NCI-H1436 (cell line): ENCODE data around the gene RNF227.
"Not testable (repeated sequence)": the region's sequence is repeated elsewhere in the genome, so short reads cannot be mapped to it uniquely, and the experiment has no call there.

ENCODE experiments used
- DNase-seq: peaks from one replicate; lab custom pipeline; 2025; lab: John Stamatoyannopoulos, UW

The RNF227 gene

DNA sequence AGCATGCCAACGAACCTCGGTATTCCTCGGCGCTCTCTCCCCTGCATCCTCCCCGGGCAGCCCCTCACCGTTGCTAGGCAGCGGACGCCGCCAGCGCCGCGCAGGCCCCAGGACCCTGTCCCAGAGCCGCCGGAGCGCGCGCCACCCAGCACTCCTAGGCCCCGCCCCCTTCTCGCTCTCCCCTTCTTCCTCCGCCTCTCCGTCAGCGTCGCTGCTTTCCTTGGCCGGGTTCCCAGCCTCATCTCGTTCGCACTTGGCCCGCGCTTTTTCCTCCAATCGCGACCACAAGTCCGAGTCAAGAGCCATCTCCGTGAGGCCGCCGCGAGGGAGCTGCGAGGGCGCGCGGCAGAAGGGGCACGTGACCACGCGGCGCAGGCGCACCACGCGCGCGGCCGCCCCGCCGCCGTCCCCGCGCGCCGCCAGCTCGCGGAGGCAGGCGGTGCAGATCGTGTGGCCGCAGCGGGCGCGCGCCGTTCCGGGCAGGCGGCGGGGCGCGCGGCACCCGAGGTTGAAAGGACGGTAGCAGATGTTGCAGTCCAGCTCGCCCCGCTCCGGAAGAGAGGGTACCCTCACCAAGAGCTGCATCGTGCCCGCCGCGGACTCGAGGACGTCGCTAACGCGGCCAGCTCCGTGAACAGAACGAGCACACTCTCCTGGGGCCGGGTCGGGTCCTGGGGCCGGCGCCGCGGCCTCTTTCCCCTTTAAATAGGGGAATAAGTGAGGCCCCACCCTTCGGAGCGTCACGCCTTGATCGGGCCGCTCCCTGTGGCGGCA, at the start of gene RNF227:
Gene RNF227, minus strand, starts transcription at position 679 of the 774 bp plus-strand sequence. Its CDS starts 94 bp downstream, at position 585.
- peak; percentile 96 for DNase-seq

DNA sequence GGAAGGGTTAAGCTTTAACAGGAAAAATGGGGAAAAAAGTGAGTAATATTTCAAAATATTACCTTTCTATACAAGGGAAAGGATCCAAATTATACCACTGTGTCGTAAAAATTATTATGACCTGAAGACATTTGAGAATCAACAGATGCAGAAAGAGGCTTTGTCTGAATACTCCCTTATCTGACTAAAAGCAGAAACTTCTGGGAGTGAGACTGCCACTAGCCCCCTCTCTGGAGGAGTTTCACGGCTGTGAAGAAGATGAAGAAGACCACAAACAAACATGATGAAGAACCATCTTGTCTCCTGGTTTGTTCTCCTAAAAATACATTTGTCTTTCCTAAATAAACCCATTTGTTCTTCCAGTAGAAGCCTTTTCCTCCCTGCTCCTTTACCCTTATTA, 45.3 kb upstream of the RNF227 start:
- no peak for DNase-seq

DNA sequence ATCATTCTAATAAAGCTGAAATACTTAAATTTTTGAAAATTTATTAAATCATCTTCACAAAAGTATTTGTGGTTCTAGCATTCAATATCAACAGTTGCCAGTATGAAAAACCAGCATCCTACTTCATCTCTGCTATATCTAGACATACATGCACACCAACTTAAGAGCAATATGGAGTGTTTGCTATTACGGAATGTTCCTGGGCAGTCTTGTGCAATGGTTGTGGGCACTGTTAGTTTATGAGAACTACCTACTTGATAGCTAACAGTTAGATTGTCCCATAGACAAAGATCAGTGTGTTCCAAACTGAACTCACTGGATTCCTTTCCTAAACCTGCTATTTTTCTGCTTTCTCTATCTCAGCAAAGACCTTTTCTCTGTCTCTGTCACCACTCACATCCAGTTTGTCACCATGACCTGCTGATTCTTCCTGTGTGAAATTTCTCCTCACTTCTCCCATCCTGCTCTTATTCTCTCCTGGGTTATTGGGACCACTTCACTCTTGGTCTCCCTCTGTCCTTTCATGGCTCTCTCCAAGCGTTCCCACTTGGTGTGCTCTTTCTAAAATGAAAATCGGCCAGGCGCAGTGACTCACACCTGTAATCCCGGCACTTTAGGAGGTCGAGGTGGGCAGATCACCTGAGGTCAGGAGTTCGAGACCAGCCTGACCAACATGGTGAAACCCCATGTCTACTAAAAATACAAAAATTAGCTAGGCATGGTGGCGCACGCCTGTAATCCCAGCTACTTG, 43.6 kb upstream of the RNF227 start:
- no peak for DNase-seq

DNA sequence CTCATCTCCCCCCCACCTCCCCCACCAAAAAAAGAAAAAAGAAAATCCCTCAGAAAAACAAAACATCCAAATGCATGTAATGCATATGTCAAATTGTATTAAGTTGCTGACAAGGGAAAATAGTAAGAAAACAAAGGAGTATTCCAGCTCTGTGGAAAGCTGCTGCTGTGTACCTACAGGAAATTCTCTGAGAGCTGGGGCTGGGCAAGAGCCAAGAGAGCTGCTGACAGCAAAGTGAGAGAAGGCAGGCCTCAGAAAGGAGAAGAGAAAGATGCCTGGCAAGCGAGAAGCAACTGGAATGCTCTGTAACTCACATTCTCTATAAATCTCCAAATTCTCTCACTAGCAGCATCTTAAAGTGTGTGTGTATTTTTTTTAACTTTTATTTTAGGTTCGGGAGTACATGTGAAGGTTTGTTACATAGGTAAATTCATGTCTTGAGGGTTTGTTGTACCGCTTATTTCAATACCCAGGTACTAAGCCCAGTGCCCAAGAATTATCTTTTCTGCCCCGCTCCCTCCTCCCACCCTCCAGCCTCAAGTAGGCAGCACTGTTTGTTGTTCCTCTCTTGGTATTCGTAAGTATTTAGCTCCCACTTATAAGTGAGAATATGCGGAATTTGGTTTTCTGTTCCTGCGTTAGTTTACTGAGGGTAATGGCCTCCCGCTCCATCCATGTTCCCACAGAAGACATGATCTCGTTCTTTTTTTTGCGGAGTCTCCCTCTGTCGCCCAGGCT, 40.3 kb upstream of the RNF227 start:
- no peak for DNase-seq

DNA sequence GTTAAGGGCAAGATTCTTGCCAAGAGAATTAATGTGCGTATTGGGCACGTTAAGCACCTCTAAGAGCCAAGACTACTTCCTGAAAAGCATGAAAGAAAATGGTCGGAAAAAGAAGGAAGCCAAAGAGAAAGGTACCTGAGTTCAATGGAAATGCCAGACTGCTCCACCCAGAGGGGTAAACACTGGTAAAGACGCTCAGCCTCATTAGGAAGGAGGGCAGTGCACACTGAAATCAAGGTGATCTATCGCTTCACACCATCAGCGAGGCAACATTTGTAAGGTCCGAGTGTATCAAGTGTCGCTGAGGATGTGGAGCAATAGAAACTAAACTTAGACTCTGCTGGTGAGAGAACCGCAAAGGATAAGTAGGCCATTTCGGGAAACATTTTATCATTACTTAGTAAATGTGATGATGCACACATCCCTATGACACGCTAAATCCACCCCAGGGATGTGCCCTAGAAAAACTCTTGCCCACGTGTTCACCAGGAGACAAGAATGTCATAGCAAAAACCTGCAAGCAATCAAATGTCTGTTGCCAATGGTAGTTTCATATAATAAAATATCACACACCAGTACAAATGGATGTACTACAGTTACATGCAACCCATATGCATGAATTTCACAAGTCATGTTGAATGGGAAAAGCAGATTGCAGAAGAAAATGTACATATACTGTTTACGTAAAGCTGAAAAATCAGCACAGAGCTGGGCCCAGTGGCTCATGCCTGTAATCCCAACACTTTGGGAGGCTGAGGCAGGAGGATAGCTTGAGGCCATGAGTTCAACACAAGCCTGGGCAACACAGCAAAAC, 39.5 kb upstream of the RNF227 start:
- no peak for DNase-seq

DNA sequence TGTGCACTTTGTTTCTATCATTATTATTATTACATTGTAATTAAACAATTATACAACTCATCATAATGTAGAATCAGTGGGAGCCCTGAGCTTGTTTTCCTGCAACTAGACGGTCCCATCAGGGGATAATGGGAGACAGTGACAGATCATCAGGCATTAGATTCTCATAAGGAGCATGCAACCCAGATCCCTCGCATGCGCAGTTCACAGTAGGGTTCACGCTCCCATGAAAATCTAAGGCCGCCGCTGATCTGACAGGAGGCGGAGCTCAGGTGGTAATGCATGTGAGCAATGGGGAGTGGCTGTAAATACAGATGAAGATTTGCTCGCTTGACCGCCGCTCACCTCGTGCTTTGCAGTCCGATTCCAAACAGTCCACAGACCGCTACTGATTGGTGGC, 37.2 kb upstream of the RNF227 start:
- DNase-seq, result not testable (repeated sequence)

DNA sequence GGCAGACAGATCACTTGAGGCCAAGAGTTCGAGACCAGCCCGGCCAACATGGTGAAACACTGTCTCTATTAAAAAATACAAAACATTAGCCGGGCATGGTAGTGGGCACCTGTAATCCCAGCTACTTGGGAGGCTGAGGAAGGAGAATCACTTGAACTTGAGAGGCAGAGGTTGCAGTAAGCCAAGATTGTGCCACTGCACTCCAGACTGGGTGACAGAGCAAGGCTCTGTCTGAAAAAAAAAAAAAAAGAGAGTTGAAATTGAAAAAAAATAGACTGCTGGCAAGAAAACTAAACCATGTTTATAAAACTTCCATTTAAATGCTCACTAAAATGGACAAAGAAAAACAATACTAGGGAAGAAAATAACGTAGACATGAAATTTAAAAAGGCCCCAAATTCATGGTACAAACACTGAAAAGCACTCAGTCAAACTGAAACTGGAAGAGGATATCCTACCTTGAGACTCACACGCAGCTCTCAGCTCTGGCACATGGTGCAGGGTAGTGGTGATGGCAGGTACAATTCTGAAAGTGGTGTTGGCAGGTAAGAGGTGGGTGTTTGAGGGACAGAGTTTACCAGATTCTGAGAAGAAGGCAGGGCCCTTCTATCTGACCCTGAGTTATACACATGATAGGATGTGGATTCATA, 35.2 kb upstream of the RNF227 start:
- DNase-seq, result no peak

DNA sequence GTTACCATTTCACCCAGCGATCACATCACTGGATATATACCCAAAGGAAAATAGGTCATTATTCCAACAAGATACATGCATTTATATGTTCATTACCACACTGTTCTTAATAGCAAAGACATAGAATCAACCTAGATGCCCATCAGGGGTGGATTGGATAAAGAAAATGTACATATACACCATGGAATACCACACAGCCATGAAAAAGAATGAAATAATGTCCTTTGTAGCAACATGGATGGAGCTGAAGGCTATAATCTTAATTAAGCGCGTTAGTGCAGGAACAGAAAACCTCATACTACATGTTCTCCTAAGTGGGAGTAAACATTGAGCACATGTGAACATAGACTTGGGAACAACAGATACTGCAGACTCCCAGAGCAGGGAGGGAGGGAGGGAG, 34.5 kb upstream of the RNF227 start:
- DNase-seq, result no peak

DNA sequence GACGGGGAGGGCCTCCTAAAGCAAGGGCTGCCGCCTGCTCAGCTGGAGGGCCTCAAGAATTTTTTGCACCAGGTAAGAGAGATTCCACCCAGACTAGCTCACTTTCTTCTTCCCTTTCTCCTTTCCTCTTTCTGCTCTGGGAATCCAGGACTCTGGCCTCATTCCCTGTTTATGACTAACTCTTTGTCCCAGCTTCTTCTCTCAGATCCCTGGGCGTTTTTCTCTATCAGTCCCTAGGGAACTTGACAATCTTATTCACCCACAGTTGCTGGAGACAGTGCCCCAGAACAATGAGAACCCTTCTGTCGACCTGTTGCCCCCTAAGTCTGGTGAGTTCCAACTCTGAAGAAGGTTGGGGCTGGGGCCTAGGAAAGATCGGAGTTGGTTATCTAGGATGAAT, 31.6 kb upstream of the RNF227 start:
- DNase-seq, result no peak

DNA sequence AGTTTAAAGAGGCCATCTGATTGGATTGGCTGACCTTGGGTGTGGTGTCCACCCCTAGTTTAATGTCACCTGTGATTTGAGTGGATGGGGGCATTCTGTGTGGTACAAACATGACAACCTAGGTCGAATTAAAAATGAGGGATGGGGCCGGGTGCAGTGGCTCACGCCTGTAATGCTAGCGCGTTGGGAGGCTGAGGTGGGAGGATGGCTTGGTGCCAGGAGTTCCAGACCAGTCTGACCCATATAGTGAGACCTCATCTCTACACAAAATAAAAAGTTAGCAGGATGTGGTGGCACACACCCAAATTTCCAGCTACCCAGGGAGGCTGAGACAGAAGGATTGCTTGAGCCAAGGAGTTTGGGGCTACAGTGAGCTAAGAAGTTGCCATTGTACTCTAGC, 30.4 kb upstream of the RNF227 start:
- DNase-seq, result no peak

DNA sequence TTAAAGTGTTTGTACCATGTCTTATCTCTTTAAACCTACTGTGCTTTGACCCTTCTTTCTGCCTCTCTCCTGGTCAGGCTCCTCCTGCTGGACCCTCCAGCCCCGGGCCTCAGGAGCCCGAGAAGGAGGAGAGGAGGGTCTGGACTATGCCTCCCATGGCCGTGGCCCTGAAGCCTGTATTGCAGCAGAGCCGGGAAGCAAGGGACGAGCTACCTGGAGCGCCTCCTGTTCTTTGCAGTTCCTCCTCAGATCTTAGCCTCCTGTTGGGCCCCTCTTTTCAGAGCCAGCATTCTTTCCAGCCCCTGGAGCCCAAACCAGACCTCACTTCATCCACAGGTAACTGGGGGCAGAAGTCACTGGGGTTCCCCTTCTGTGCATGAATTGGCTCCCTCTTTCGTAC, 29.6 kb upstream of the RNF227 start:
- DNase-seq, result no peak

DNA sequence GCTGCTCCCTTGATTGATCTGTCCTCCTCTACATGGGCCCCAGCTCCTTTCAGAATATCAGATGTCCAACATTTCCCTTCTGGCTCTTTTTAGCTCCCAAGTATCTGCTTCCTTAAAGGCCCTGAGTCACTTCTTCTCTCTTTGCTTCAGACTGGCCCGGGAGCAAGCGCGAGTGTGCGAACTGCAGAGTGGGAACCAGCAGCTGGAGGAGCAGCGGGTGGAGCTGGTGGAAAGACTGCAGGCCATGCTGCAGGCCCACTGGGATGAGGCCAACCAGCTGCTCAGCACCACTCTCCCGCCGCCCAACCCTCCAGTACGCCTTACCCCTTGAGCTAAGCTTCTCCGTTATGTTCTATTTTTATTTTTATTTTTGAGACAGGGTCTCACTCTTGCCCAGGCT, 28.2 kb upstream of the RNF227 start:
- DNase-seq, result no peak

DNA sequence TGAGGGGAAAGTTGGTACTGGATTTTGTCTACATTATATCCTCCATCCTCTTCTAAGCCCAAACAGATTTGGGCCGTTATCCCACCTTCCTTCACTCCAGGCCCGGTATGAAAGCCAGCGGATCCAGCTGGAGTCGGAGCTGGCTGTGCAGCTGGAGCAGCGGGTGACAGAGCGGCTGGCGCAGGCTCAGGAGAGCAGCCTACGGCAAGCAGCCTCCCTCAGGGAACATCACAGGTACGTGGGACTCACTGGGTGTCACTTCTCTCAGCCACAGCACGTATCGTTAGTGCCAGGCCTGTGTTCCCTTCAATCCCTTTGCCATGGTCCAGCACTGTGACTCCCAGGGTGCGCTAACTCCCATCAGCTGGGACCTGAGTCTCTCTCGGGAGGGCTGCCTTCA, 27.2 kb upstream of the RNF227 start:
- DNase-seq, result no peak

DNA sequence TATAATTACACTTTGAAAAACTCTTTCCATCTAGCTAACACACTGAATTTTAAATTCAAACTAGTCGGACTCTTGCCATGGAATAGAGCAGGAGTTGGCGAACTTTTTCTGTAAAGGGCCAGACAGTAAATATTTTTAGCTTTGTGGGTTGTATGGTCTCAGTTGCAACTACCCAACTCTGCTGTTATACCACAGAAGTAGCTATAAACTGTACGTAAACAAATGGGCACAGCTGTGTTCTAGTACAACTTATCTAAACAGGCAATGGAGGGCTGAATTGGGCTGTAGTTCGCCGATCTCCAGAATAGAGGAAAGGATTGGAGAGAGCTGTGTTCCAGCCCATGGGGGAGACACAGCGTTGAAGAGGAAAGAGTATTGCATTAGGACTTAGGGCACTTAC, 24.7 kb upstream of the RNF227 start:
- no peak for DNase-seq

DNA sequence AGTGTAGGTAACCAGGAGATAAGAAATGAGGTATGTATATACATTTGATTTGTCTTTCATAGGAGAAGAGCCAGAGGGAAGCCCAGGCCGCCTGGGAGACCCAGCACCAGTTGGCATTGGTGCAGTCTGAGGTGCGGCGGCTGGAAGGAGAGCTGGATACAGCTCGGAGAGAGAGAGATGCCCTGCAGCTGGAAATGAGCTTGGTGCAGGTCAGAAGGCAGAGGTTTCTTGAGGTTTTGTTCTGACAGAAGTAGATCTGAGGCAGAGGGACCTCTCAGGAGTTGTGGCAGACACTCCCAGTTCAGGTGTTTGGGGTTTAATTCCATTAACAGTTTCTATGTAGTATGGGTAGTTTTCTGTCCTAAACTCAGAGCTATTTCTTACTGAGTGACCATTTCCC, 23.9 kb upstream of the RNF227 start:
- no peak for DNase-seq

DNA sequence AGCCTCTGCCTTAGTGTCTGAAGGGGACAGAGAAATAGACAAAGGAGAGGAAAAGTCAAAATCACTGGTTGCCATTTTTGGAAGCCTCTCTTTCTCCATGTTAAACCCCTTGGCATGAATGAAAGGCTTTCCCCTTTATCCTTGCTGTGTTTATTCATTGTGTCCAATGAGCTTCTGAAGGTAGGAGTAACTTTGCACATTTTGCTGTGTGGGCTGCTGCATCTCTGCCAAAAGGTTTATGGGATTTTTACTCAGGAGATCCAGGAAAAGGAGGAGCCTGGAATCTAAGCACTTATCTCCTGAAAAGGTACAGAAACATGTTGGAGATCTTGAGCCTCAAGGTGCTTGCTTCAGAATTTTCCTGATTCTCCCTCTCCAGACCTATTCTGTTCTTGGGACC, 19.8 kb upstream of the RNF227 start:
- no peak for DNase-seq

DNA sequence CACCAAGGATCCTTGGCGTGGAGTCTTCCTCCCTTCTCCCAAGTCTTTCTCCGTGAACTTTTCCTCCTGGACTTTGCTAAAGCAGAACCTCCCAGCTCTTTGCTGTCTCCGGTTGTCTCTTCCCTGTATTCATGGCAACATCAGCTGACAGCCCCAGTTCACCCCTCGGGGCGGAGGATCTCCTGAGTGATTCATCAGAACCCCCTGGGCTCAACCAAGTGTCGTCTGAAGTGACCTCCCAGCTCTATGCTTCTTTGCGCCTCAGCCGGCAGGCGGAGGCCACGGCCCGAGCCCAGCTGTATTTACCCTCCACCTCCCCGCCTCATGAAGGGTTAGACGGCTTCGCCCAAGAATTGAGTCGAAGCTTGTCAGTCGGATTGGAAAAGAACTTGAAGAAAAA, 16.9 kb upstream of the RNF227 start:
- no peak for DNase-seq

DNA sequence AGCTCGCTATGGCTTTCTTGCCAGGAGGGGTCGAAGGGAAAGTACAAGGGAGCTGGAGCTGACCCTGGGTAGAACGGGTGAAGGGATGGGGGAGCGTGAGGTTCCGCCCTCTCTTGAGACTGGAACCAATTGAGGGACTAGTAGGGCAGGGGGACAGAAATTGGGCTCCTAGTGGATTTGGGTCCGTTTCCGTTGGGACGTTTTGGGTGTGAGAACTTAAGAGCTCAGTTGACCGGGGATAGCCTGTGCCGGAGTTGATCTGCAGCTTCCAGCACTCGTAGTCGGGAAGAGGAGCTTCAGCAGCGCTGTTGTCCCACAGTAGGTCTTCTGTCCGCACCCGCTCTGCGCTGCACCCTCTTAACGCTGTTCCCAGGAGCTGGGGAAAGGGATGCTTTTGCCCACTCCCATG, 16.4 kb upstream of the RNF227 start:
- DNase-seq, result no peak

DNA sequence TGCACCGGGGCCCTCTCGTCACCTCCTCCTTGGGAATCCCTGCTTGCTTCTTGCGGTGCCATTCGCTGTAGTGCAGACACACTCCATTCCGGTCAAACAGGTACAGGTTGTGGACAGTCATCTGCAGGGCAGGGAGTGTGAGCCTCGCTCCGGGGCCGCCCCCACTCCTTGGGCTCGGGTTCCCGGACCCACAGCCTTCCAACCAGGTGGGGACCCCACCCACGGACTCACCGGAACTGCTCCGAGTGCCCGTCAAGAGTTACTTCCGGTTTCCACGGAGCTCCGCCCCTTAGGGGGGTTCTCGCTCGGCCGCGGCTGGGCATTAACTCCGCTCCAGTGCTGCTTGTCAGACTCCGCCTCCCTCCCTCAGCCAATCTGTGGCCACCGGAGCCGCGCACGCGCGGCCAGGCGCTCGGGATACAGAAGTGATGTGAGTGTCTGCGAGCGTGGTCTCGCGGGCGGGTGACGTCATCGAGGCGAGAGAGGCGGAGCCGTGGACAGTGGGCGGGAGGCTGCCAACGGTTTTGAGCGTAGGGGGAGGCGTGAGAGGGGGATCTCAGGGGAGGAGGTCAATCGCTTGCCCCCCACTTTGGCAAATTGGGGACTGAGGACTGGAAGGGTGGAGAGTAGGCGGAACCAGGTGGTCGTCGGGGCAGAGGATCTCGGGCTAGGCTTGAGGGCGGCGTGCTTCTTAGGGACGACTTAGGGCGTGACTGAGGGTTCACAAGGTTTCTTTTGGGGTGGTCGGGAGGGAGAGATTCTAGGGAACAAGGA, 15.8 kb upstream of the RNF227 start, which contains the start of the genes CNTROB and TRAPPC1:
Gene CNTROB, plus strand, starts transcription at position 498 of the 774 bp plus-strand sequence. CDS start 874 bp downstream, outside the sequence.
Gene TRAPPC1, minus strand, starts transcription at position 238 of the 774 bp plus-strand sequence. Its CDS starts 117 bp downstream, at position 121.
- DNase-seq, result peak; percentile 98
